Measurements from ENCODE around the gene NSUN7. TPM values are rescaled to one million over a fixed set of nuclear protein-coding genes. Genes with fewer than 3 reads are reported as not detected.

Gene NSUN7
- total and polyA plus RNA-seq, 2 donors (not counting 1 experiment from before 2014, with no cell fraction given): 0.33 TPM; not detected in 1

- TF ChIP-seq CTCF (conservative IDR thresholded peaks at IDR 0.05 in 1 of 2, IDR thresholded peaks at IDR 0.05 in 1 of 2; ENCODE audit: low read depth in 1 of 2, low read length in 2 of 2): no peak
- no peak for TF ChIP-seq EZH2 (IDR thresholded peaks at IDR 0.05; ENCODE audit: low read length, missing control alignments)
- Histone ChIP-seq H3K36me3 (ENCODE audit: control insufficient read depth, insufficient read depth, low read length) (no peaks in the 10 kb centered on the region), H3K4me2 (ENCODE audit: extremely low read depth, insufficient read depth, low read length) (no peak overlapping the region), H3K4me1 (ENCODE audit: control insufficient read depth, extremely low read depth, insufficient read depth, low read length) (no peaks in the 10 kb centered on the region), H3K9me3 (ENCODE audit: control insufficient read depth, insufficient read depth, low read depth, low read length) (no peaks in the 10 kb centered on the region), H4K20me1 (ENCODE audit: control insufficient read depth, extremely low read depth, insufficient read depth, low read length) (no peaks in the 10 kb centered on the region), H3K79me2 (ENCODE audit: control insufficient read depth, insufficient read depth, low read length) (no peaks in the 10 kb centered on the region), H3K4me3 (replicated peaks in 1 of 4; ENCODE audit: control extremely low read depth in 1 of 4, insufficient read depth in 1 of 4, low read depth in 3 of 4, low read length in 4 of 4) (no peak overlapping the region), H3K27me3 (ENCODE audit: control insufficient read depth, insufficient read depth, low read length) (peaks cover 3% of the 10 kb centered on the region), H3K27ac (ENCODE audit: insufficient read depth, low read length) (no peak overlapping the region), H3K9ac (ENCODE audit: insufficient read depth, low read length) (no peak overlapping the region), H2AFZ (ENCODE audit: low read length) (no peak overlapping the region)
- no peak for DNase-seq (ENCODE audit: low read depth in 2 of 2)
These were observed 40.0 kb downstream of the NSUN7 start for GRCh38 chr4:40789771-40790170.

- Histone ChIP-seq H2AFZ (ENCODE audit: low read length) (no peak overlapping the region), H3K4me2 (ENCODE audit: extremely low read depth, insufficient read depth, low read length) (no peak overlapping the region), H3K27ac (ENCODE audit: insufficient read depth, low read length) (no peak overlapping the region), H3K4me1 (ENCODE audit: control insufficient read depth, extremely low read depth, insufficient read depth, low read length) (no peaks in the 10 kb centered on the region), H3K4me3 (replicated peaks in 1 of 4; ENCODE audit: control extremely low read depth in 1 of 4, insufficient read depth in 1 of 4, low read depth in 3 of 4, low read length in 4 of 4) (no peak overlapping the region), H3K9ac (ENCODE audit: insufficient read depth, low read length) (no peak overlapping the region), H3K36me3 (ENCODE audit: control insufficient read depth, insufficient read depth, low read length) (no peaks in the 10 kb centered on the region), H3K79me2 (ENCODE audit: control insufficient read depth, insufficient read depth, low read length) (no peaks in the 10 kb centered on the region), H3K9me3 (ENCODE audit: control insufficient read depth, insufficient read depth, low read depth, low read length) (no peaks in the 10 kb centered on the region), H3K27me3 (ENCODE audit: control insufficient read depth, insufficient read depth, low read length) (peaks cover 2% of the 10 kb centered on the region), H4K20me1 (ENCODE audit: control insufficient read depth, extremely low read depth, insufficient read depth, low read length) (no peaks in the 10 kb centered on the region)
- TF ChIP-seq EZH2 (IDR thresholded peaks at IDR 0.05; ENCODE audit: low read length, missing control alignments): no peak
- TF ChIP-seq CTCF (conservative IDR thresholded peaks at IDR 0.05 in 1 of 2, IDR thresholded peaks at IDR 0.05 in 1 of 2; ENCODE audit: low read depth in 1 of 2, low read length in 2 of 2): no peak
- DNase-seq (ENCODE audit: low read depth in 2 of 2): no peak
These were observed 50.3 kb downstream of the NSUN7 start for GRCh38 chr4:40800064-40800463.

- Histone ChIP-seq H3K4me1 (ENCODE audit: control insufficient read depth, extremely low read depth, insufficient read depth, low read length) (no peaks in the 10 kb centered on the region), H3K27me3 (ENCODE audit: control insufficient read depth, insufficient read depth, low read length) (no peaks in the 10 kb centered on the region), H3K36me3 (ENCODE audit: control insufficient read depth, insufficient read depth, low read length) (no peaks in the 10 kb centered on the region), H4K20me1 (ENCODE audit: control insufficient read depth, extremely low read depth, insufficient read depth, low read length) (no peaks in the 10 kb centered on the region), H3K4me3 (replicated peaks in 1 of 4; ENCODE audit: control extremely low read depth in 1 of 4, insufficient read depth in 1 of 4, low read depth in 3 of 4, low read length in 4 of 4) (no peak overlapping the region), H3K4me2 (ENCODE audit: extremely low read depth, insufficient read depth, low read length) (no peak overlapping the region), H2AFZ (ENCODE audit: low read length) (no peak overlapping the region), H3K9ac (ENCODE audit: insufficient read depth, low read length) (no peak overlapping the region), H3K79me2 (ENCODE audit: control insufficient read depth, insufficient read depth, low read length) (no peaks in the 10 kb centered on the region), H3K9me3 (ENCODE audit: control insufficient read depth, insufficient read depth, low read depth, low read length) (no peaks in the 10 kb centered on the region), H3K27ac (ENCODE audit: insufficient read depth, low read length) (no peak overlapping the region)
- DNase-seq (ENCODE audit: low read depth in 2 of 2): no peak
- no peak for TF ChIP-seq CTCF (conservative IDR thresholded peaks at IDR 0.05 in 1 of 2, IDR thresholded peaks at IDR 0.05 in 1 of 2; ENCODE audit: low read depth in 1 of 2, low read length in 2 of 2)
- no peak for TF ChIP-seq EZH2 (IDR thresholded peaks at IDR 0.05; ENCODE audit: low read length, missing control alignments)
These were observed 54.8 kb downstream of the NSUN7 start for GRCh38 chr4:40804598-40804997.

Data from fibroblast of lung (primary cell).